Prostate gland (tissue), 2 donors: Measurements from ENCODE around the gene SCAMP1.

Source experiments
- POLR2A ChIP-seq: fragments of 450-650 bp; IDR thresholded peaks from one replicate; pipeline ENCODE4 v1.6.1; 2016; ENCODE audit warnings: antibody characterized with exemption, mild to moderate bottlenecking
- POLR2AphosphoS5 ChIP-seq: sonication (generic); formaldehyde crosslinking; IDR thresholded peaks from one replicate; pipeline ENCODE4 v1.6.1; 2017; ENCODE audit warnings: antibody characterized with exemption
- TF ChIP-seq, protein P1 (sequence below), 4 experiments: fragments of 200-600 bp in 2 of 4; fragments of 450-650 bp in 2 of 4; sonication (generic) in 2 of 4; IDR thresholded peaks; 1 replicate in 3 of 4; 2 replicates in 1 of 4; pipeline ENCODE4 v1.5.1; 2016 to 2019; ENCODE audit warnings: antibody characterized with exemption in 4 of 4, mild to moderate bottlenecking in 2 of 4, moderate library complexity in 2 of 4

DNA sequence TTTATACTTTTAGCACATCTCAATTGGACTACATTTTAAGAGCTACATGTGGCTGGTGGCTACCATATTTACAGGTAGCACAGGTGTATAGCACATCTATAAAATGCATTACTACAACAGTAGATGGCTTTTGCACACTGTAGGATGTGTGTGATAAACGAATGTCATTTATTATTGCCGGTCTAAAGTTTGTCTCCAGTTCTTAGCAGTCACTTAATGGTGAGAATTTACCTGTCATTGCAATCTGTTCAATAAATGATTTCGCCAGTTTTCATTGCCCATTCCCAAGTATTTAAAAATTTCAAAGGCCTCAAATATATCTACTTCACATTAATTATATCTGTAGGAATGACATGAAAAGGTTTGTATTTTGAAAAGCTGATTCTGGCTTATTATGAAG is 15.9 kb downstream of the SCAMP1 start:
- TF ChIP-seq, protein P1, sequence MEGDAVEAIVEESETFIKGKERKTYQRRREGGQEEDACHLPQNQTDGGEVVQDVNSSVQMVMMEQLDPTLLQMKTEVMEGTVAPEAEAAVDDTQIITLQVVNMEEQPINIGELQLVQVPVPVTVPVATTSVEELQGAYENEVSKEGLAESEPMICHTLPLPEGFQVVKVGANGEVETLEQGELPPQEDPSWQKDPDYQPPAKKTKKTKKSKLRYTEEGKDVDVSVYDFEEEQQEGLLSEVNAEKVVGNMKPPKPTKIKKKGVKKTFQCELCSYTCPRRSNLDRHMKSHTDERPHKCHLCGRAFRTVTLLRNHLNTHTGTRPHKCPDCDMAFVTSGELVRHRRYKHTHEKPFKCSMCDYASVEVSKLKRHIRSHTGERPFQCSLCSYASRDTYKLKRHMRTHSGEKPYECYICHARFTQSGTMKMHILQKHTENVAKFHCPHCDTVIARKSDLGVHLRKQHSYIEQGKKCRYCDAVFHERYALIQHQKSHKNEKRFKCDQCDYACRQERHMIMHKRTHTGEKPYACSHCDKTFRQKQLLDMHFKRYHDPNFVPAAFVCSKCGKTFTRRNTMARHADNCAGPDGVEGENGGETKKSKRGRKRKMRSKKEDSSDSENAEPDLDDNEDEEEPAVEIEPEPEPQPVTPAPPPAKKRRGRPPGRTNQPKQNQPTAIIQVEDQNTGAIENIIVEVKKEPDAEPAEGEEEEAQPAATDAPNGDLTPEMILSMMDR (IDR thresholded peaks at IDR 0.05) = no peak
- TF ChIP-seq POLR2A (no peak), POLR2AphosphoS5 (no peak)
